ENCODE results near the gene PTGR2.

Gene PTGR2

DNA sequence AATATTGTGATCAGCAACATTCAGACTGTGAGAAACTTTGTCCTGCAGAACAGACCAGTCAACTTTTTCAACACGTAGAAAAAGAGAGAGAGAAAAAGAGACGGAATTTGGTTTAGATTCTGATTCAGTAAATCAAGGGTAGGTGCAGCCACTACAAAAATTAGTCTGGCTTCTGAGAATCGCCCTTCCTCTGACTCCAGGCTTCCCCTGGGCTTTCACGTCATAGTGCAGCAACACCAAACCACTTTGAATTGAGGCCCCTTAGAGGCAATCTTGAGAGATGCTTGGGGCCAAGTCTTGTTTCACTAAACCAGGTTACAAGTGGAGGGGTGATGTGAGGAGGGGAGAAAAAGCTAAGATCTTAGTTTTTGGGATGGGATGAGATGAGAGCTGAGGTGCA lies 37.5 kb upstream of the PTGR2 start:
- no peak overlapping the region for H3K4me3 ChIP-seq (replicated peaks; ENCODE audit: insufficient read depth, low read length)
- TF ChIP-seq, protein P1, sequence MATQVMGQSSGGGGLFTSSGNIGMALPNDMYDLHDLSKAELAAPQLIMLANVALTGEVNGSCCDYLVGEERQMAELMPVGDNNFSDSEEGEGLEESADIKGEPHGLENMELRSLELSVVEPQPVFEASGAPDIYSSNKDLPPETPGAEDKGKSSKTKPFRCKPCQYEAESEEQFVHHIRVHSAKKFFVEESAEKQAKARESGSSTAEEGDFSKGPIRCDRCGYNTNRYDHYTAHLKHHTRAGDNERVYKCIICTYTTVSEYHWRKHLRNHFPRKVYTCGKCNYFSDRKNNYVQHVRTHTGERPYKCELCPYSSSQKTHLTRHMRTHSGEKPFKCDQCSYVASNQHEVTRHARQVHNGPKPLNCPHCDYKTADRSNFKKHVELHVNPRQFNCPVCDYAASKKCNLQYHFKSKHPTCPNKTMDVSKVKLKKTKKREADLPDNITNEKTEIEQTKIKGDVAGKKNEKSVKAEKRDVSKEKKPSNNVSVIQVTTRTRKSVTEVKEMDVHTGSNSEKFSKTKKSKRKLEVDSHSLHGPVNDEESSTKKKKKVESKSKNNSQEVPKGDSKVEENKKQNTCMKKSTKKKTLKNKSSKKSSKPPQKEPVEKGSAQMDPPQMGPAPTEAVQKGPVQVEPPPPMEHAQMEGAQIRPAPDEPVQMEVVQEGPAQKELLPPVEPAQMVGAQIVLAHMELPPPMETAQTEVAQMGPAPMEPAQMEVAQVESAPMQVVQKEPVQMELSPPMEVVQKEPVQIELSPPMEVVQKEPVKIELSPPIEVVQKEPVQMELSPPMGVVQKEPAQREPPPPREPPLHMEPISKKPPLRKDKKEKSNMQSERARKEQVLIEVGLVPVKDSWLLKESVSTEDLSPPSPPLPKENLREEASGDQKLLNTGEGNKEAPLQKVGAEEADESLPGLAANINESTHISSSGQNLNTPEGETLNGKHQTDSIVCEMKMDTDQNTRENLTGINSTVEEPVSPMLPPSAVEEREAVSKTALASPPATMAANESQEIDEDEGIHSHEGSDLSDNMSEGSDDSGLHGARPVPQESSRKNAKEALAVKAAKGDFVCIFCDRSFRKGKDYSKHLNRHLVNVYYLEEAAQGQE (IDR thresholded peaks at IDR 0.05; ENCODE audit: insufficient replicate concordance, low read depth), result no peak
- TF ChIP-seq SPI1 (IDR thresholded peaks at IDR 0.05; ENCODE audit: borderline replicate concordance, low read depth) (no peak), POLR2AphosphoS5 (IDR thresholded peaks at IDR 0.05; ENCODE audit: low read depth) (no peak), GABPA (IDR thresholded peaks at IDR 0.05; ENCODE audit: low read depth) (no peak)
- TF ChIP-seq, protein P2, sequence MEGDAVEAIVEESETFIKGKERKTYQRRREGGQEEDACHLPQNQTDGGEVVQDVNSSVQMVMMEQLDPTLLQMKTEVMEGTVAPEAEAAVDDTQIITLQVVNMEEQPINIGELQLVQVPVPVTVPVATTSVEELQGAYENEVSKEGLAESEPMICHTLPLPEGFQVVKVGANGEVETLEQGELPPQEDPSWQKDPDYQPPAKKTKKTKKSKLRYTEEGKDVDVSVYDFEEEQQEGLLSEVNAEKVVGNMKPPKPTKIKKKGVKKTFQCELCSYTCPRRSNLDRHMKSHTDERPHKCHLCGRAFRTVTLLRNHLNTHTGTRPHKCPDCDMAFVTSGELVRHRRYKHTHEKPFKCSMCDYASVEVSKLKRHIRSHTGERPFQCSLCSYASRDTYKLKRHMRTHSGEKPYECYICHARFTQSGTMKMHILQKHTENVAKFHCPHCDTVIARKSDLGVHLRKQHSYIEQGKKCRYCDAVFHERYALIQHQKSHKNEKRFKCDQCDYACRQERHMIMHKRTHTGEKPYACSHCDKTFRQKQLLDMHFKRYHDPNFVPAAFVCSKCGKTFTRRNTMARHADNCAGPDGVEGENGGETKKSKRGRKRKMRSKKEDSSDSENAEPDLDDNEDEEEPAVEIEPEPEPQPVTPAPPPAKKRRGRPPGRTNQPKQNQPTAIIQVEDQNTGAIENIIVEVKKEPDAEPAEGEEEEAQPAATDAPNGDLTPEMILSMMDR (IDR thresholded peaks at IDR 0.05; ENCODE audit: insufficient read depth, low read length), result no peak
- H3K27me3 ChIP-seq (ENCODE audit: insufficient read depth, poor library complexity, severe bottlenecking), result no peaks in the 10 kb centered on the region
- DNase-seq (ENCODE audit: low read depth in 1 of 2, low spot score in 1 of 2), result no peak
- no peak overlapping the region for H3K27ac ChIP-seq (replicated peaks)

DNA sequence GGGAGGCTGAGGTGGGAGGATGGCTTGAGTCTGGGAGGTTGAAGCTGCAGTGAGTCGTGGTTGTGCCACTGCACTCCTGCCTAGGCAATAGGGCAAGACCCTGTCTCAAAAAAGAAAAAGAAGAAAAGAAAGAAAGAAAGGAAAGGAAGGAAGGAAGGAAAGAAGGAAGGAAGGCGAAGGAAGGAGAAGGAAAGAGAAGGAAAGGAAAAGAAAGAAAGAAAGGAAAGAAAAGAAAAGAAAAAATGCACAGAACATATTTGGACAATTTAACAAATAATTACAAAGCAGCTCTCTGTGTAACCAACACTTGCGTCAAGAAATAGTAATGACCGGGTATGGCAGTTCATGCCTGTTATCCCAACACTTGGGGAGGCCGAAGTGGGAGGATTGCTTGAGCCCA lies 35.8 kb upstream of the PTGR2 start:
- DNase-seq (ENCODE audit: low read depth in 1 of 2, low spot score in 1 of 2), result no peak
- Histone ChIP-seq H3K27me3 (ENCODE audit: insufficient read depth, poor library complexity, severe bottlenecking) (no peaks in the 10 kb centered on the region), H3K4me3 (replicated peaks; ENCODE audit: insufficient read depth, low read length) (no peak overlapping the region), H3K27ac (replicated peaks) (no peak overlapping the region)
- TF ChIP-seq GABPA (IDR thresholded peaks at IDR 0.05; ENCODE audit: low read depth) (no peak), SPI1 (IDR thresholded peaks at IDR 0.05; ENCODE audit: borderline replicate concordance, low read depth) (no peak), POLR2AphosphoS5 (IDR thresholded peaks at IDR 0.05; ENCODE audit: low read depth) (no peak)
- TF ChIP-seq, protein P1 (IDR thresholded peaks at IDR 0.05; ENCODE audit: insufficient replicate concordance, low read depth), result no peak
- TF ChIP-seq, protein P2 (IDR thresholded peaks at IDR 0.05; ENCODE audit: insufficient read depth, low read length), result no peak

DNA sequence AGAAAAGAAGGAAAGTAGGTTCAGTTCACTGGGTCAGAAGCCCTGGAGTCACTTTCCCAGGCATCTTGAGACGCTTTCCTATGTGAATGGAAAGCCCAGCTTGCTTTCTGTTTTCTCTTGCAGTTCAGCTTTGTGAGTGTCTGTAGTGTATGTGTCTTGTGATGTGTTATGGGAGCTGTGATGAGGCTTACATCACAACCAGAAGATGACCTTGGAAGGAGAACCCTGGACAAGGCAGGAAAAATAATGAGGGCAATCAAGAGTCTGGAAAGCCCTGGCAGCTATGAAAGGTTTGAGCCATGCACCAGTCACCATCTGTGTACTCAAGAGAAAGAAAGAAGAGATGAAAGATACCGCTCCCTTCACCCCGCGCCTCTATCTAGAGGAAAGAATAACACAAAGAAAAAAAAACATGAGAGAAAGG lies 35.2 kb upstream of the PTGR2 start:
- Histone ChIP-seq H3K27me3 (ENCODE audit: insufficient read depth, poor library complexity, severe bottlenecking) (no peaks in the 10 kb centered on the region), H3K4me3 (replicated peaks; ENCODE audit: insufficient read depth, low read length) (no peak overlapping the region), H3K27ac (replicated peaks) (no peak overlapping the region)
- DNase-seq (ENCODE audit: low read depth in 1 of 2, low spot score in 1 of 2), result no peak
- TF ChIP-seq, protein P2 (IDR thresholded peaks at IDR 0.05; ENCODE audit: insufficient read depth, low read length), result no peak
- TF ChIP-seq, protein P1 (IDR thresholded peaks at IDR 0.05; ENCODE audit: insufficient replicate concordance, low read depth), result no peak
- no peak for TF ChIP-seq GABPA (IDR thresholded peaks at IDR 0.05; ENCODE audit: low read depth)
- no peak for TF ChIP-seq POLR2AphosphoS5 (IDR thresholded peaks at IDR 0.05; ENCODE audit: low read depth)
- TF ChIP-seq SPI1 (IDR thresholded peaks at IDR 0.05; ENCODE audit: borderline replicate concordance, low read depth), result no peak
